Measurements from ENCODE around the gene USP28. TPM values are rescaled to one million over a fixed set of nuclear protein-coding genes. Genes with fewer than 3 reads are reported as not detected.
A peak's percentile ranks its signal among the peaks of the same experiment; 100 is the strongest.
"Not testable (repeated sequence)": the region's sequence is repeated elsewhere in the genome, so short reads cannot be mapped to it uniquely, and the experiment has no call there.

USP28 gene
- total RNA-seq = 10.1 TPM
- long read RNA-seq, partial matches to known transcripts = 4 of 8 reads
- long read RNA-seq, other reads (novel, unspliced or antisense) = 3 of 8 reads

DNA sequence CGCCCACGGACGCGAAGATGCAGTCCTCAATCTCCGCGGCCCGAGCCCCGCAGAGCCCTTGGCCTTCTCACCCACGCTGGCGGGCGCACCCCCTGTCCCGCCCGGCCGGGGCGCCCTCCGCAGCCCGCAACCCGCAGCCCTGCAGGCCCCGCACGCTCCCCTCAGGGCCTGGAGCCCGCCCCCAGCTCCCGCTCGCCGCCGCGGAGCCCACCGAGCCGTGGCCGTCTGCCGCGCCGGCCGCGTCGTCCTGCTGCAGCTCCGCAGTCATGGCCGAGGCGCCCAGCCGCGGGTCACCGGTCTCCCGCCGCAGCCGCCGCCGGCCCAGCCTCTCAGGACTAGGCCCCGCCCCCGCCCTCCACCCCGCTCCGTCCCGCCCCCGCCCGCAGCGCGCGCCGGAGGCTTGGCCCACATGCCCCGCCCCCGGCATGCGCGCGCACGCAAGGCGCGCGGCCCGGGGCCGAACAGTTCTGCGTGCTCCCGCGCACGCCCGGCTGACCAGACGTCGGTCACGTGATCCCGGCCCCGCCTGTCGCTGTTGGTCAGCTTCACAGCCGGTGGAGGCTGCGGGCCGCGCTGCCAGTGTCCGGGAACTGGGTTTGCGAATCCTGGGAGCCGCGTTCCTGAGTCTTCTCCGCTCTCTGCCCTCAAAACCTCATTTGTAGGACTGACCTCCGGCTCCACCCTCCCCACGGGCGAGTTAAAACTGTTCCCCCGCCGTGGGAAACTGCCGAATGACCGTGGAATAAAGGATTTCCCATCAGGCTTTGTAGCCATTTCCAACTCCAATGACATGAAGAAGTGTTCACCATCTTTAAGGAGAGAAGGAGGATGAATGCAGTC, at the start of gene USP28:
Gene USP28, minus strand, starts transcription at position 339 of the 840 bp plus-strand sequence. Its CDS starts 71 bp downstream, at position 268.
- DNase-seq (ENCODE audit: low spot score) = peak; percentile 99

DNA sequence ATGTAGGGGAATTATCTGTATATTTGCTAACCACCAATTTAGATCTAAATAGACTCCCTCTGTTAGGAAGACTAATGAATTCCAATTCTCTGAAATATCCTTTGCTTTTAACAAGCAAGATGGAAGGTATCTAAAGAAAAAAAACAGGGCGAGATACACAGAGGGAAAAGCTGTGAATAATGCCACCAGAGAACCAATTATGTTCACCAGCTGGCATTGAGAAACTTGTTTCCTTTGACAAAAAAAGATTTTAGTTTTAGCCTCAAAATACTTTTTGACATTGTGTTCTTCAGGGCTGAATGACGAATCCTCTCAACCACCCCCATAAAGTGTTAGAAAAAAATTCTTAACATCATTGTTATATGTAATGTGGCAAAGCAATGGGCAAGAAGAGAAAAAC, 48.2 kb upstream of the USP28 start:
- no peak for DNase-seq (ENCODE audit: low spot score)

DNA sequence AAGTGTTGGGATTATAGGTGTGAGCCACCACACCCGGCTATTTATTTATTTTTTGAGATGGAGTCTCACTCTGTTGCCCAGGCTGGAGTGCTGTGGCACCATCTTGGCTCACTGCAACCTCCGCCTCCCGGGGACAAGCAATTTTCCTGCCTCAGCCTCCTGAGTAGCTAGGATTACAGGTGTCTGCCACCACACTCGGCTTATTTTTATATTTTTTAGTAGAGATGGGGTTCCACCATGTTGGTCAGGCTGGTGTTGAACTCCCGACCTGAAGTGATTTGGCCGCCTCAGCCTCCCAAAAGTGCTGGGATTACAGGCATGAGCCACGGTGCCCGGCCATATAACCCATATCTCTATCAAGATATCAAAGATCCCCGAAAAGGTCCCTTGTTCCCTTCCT, 36.1 kb upstream of the USP28 start:
- DNase-seq (ENCODE audit: low spot score) = not testable (repeated sequence)

- no peak for DNase-seq (ENCODE audit: low spot score)
These were observed 32.7 kb upstream of the USP28 start for GRCh38 chr11:113908098-113908497.

GRCh38 chr11:113907681-113908080, 32.3 kb upstream of the USP28 start:
- DNase-seq (ENCODE audit: low spot score) = no peak

DNA sequence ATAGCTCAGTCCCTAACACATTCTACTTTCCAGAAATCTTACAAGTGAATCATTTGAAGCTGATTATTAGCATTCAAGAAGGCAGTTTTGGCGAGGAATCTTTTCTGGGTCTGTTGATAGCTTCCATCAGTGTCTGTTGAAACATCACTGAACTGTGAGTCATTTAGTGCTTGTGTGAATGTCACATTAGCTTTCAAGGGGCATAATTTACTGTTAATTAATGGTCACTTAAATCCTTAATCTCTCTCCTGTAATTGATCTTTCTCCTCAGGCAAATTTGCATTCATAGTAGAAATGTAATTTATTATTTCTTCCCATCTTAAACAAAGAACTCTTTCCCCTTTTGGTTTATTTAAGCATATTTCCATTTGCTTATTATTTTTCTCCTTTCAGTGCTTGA, 31.8 kb upstream of the USP28 start:
- DNase-seq (ENCODE audit: low spot score) = no peak

- DNase-seq (ENCODE audit: low spot score) = no peak
These were observed 31.1 kb upstream of the USP28 start for GRCh38 chr11:113906516-113906915.

DNA sequence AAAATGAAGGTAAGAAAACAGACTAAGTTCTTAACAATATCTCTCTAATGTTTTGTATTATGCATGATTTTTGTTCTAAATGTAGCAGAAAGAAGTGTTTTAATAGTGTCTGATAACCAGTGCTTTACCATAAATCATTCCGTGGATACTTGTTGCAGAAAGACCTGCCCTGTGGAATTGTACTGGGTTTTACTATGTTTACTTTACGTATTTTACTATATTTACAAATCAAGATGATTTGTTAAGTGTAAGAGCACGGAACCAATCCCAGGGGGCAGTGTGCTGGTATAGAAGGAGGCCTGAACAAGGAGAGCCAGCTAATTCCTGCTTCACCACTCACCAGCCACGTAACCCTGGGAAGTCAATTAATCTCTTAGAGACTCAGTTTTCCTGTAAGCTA, 30.7 kb upstream of the USP28 start:
- no peak for DNase-seq (ENCODE audit: low spot score)

GRCh38 chr11:113904379-113905101, 29.2 kb upstream of the USP28 start, which contains the start of gene HTR3B:
TSS of gene HTR3B (plus strand) at chr11:113904796. CDS start at chr11:113904934, 138 bp downstream.
- no peak for DNase-seq (ENCODE audit: low spot score)

DNA sequence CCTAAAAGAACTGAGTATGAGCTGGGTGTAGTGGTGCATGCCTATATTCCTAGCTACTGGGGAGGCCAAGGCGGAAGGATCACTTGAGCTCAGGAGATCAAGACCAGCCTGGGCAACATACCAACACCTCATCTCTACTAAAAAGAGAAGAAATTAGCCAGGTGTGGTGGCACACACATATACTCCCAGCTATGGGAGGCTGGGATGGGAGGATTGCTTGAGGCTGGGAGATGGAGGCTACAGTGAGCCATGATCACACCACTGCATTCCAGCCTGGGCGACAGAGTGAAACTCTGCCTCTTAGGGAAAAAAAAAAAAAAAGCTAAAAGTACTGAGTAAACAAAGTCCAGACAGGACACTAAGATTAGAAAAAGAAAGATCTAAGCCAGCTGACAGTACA, 25.8 kb upstream of the USP28 start:
- no peak for DNase-seq (ENCODE audit: low spot score)

DNA sequence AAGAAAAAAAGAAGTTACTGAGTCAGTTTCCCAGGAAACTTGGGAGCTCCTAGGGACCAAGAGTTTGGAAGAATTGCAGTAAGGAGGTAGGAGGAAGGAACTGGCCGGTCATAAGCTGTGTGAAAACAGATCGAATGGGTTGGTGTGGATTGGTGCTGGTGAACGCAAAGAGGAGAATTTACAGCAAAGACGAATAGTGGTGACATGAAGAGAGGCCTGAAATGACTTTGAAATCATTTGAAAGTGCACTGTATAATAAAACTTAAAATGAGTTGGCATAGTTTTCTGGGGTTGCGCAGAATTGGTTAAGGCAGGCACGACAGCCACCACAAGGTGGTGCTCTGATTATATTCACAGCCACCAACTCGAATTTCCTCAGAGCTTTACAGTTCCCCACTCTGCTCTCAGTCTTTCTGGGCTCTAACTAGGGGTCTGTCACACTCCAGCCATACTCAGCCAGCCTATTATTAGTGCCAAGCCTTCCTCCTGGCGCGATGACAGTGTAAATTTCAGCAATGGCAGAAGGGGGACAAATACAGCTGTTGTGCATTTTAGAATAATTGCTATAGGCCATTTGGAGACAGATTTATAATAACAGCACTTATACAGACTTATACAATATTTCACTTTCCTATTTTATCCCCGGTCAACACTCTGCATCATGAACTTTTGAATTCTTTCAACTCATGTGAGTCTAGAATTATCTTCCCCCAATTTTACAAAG, 20.9 kb upstream of the USP28 start:
- DNase-seq (ENCODE audit: low spot score) = no peak

- no peak for DNase-seq (ENCODE audit: low spot score)
These were observed 20.2 kb upstream of the USP28 start for GRCh38 chr11:113895367-113896155.

DNA sequence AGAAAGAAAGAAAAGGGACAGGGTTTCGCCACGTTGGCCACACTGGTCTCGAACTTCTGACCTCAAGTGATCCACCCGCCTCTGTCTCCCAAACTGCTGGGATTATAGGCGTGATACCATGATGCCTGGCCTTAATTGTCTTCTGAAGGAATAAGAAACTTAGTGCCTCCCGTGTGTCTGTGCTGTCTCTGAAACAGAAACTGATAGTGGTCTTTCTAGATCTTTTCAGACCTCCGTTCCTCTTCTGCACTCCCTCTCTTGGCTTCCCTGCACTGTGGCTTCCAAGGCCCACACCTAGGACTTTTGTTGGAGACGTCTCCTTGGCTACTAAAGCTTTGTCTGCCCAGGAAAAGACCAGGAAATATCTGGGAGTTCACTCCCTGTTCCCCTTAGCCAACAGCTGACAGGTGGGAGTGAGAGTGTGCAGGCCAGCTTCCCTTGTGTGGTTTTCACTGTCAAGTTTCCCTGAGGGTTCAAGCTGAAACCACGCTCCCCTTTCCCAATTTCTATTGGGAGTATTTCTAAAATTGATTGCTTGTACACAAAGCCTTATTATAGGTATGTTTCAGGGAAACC, 19.1 kb upstream of the USP28 start:
- DNase-seq (ENCODE audit: low spot score) = no peak

DNA sequence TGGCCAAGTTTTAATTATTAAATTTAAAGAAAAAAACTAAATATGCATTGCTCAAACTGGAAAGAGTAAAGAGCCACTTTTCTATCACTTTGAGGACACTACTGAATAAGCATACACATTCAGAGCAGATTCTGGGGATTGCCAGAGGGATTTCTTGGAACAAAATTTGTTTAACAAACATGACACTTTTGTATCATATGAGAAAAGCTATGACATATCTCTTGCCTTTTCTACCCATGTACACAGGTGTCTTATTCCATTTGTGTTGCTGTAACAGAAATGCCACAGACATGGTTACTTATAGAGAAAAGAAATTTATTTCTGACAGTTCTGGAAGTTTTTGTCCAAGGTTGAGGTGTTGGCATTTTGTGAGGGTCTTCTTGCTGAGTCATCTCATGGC, 13.5 kb upstream of the USP28 start:
- no peak for DNase-seq (ENCODE audit: low spot score)

- no peak for DNase-seq (ENCODE audit: low spot score)
These were observed 10.5 kb upstream of the USP28 start for GRCh38 chr11:113885897-113886296.

GRCh38 chr11:113884361-113884836, 9.0 kb upstream of the USP28 start:
- DNase-seq (ENCODE audit: low spot score) = no peak

DNA sequence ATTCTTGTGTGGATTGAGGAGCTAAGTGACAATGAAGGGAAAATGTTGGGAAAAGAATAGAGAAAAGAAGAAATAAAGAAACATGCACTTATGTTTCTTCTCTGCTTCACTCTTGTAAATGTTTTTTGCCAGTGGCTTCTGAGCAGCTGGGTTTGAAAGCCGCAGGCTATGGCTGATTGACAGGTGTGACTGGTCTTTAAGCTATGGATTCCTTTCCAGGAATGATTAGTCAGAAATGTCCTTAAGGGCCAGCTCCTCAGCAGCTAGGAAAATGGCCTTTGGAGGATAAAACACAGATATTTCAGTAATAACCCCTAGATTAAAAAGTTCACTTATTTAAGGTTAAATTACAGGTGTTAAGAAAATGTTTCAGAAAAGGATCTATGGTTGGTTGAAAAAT, 6.5 kb upstream of the USP28 start:
- no peak for DNase-seq (ENCODE audit: low spot score)

DNA sequence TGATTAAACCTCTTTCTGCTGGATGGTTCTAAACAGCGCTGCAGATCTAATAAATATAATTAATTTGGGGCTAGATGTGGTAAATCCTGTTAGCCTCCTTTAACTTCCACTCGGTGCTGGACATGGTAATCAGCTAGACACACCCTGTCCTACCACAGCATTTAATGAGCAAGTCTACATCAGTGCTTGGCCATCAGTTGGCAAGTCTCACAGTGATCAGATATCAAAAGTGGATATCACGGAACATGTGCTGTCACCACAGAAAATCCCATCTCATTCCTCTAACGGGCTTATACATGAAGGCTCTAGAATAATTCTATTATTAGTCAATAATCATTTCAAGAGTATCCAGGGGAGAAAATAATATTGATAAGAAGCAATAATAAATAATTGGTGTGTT, 5.6 kb upstream of the USP28 start:
- DNase-seq (ENCODE audit: low spot score) = no peak

- DNase-seq (ENCODE audit: low spot score) = not testable (repeated sequence)
These were observed 4.1 kb upstream of the USP28 start for GRCh38 chr11:113879446-113879845.

- no peak for DNase-seq (ENCODE audit: low spot score)
These were observed 2.3 kb upstream of the USP28 start for GRCh38 chr11:113877670-113878055.

Data from mesenteric fat pad (tissue), 1 donor.